Activated naive CD8-positive, alpha-beta T cell treated with anti-CD3 and anti-CD28 coated beads, Interleukin-2, amount 10 ng/mL, durations not matched to agents 7 days and 5 days (primary cell): Measurements from ENCODE around the gene ANKRD44. TPM values are rescaled to one million over a fixed set of nuclear protein-coding genes. Genes with fewer than 3 reads are reported as not detected.
A peak's percentile ranks its signal among the peaks of the same experiment; 100 is the strongest.

ENCODE experiments used
- ATAC-seq: fragments of 150-1000 bp; cut with Tn5 transposase; one replicate; pipeline ENCODE4 v1.10.0; 2021; ENCODE audit warnings: low read depth, moderate library complexity
- POLR2A ChIA-PET: fragments of 350-600 bp; sonication (Branson Sonifier 250); formaldehyde crosslinking; loops from one replicate; lab custom pipeline; 2021; ENCODE audit warnings: antibody characterized with exemption; lab: Charles Lee
- DNase-seq: peaks from one replicate; pipeline ENCODE4 v3.0.0; 2021
- H3K27ac Mint-ChIP-seq: one replicate; pipeline ENCODE4 v1.8.0; 2022; ENCODE audit warnings: mild to moderate bottlenecking, mixed read lengths
- H3K27me3 Mint-ChIP-seq: one replicate; pipeline ENCODE4 v1.8.0; 2022; ENCODE audit warnings: mild to moderate bottlenecking, moderate library complexity, mixed read lengths
- H3K36me3 Mint-ChIP-seq: one replicate; pipeline ENCODE4 v1.8.0; 2021; ENCODE audit warnings: mild to moderate bottlenecking, mixed read lengths
- H3K4me1 Mint-ChIP-seq: one replicate; pipeline ENCODE4 v1.8.0; 2021; ENCODE audit warnings: mixed read lengths
- H3K4me3 Mint-ChIP-seq: one replicate; pipeline ENCODE4 v1.8.0; 2022; ENCODE audit warnings: mild to moderate bottlenecking, moderate library complexity, mixed read lengths
- H3K9me3 Mint-ChIP-seq: one replicate; pipeline ENCODE4 v1.8.0; 2021; ENCODE audit warnings: mixed read lengths
- total RNA-seq, 2 experiments: library from RNA; stranded (reverse); gene quantifications; one replicate each; pipeline ENCODE4 v1.2.3, GENCODE V29; 2021

Gene ANKRD44
- total RNA-seq, 2 experiments from 2014 or later = 240 to 243 TPM

GRCh38 chr2:197339496-197340220, 29.1 kb upstream of the ANKRD44 start:
- POLR2A ChIA-PET = no interaction called here
- no peak for ATAC-seq
- Mint-ChIP-seq H3K36me3 (no peaks in the 10 kb centered on the region), H3K27me3 (no peaks in the 10 kb centered on the region), H3K9me3 (no peaks in the 10 kb centered on the region), H3K4me1 (peaks cover 9% of the 10 kb centered on the region), H3K27ac (no peak overlapping the region), H3K4me3 (no peak overlapping the region)
- no peak for DNase-seq

- Mint-ChIP-seq H3K4me3 (no peak overlapping the region), H3K27ac (no peak overlapping the region), H3K36me3 (no peaks in the 10 kb centered on the region), H3K27me3 (no peaks in the 10 kb centered on the region), H3K4me1 (peaks cover 11% of the 10 kb centered on the region), H3K9me3 (no peaks in the 10 kb centered on the region)
- POLR2A ChIA-PET = interaction anchor here (0.7 kb wide), 1 partner anchor 277 kb away, joined by 3 read pairs; no protein-coding TSS in a partner anchor
- ATAC-seq (no peak), DNase-seq (no peak)
These were observed 28.4 kb upstream of the ANKRD44 start for GRCh38 chr2:197339016-197339415.

GRCh38 chr2:197332641-197333040, 22.1 kb upstream of the ANKRD44 start:
- peaks cover 9% of the 10 kb centered on the region for H3K9me3 Mint-ChIP-seq
- ATAC-seq = no peak
- no peak overlapping the region for H3K27ac Mint-ChIP-seq

GRCh38 chr2:197328461-197328860, 17.9 kb upstream of the ANKRD44 start:
- no peak for DNase-seq
- peaks cover 36% of the 10 kb centered on the region for H3K4me1 Mint-ChIP-seq
- H3K27me3 Mint-ChIP-seq = no peaks in the 10 kb centered on the region
- H3K4me3 Mint-ChIP-seq = peak overlapping the region; percentile 62
- peak overlapping the region; percentile 85 for H3K27ac Mint-ChIP-seq
- peaks cover 9% of the 10 kb centered on the region for H3K9me3 Mint-ChIP-seq
- peaks cover 7% of the 10 kb centered on the region for H3K36me3 Mint-ChIP-seq
- peak; percentile 64 for ATAC-seq
- POLR2A ChIA-PET = interaction anchor here (0.5 to 3.5 kb wide), 8 partner anchors 11 to 1157 kb away, joined by 3 to 26 read pairs (median 4); partner anchors contain the start of genes ANKRD44 and STK17B

More at GRCh38 chr2:197332641-197333040, 22.1 kb upstream of the ANKRD44 start:
- DNase-seq = no peak
- Mint-ChIP-seq H3K4me1 (peaks cover 13% of the 10 kb centered on the region), H3K27me3 (no peaks in the 10 kb centered on the region), H3K36me3 (peaks cover 7% of the 10 kb centered on the region), H3K4me3 (no peak overlapping the region)
- POLR2A ChIA-PET = no interaction called here

GRCh38 chr2:197327472-197328098, 17.0 kb upstream of the ANKRD44 start:
- H3K36me3 Mint-ChIP-seq = peaks cover 9% of the 10 kb centered on the region
- no peak for DNase-seq
- POLR2A ChIA-PET = interaction anchor here (0.5 to 3.5 kb wide), 4 partner anchors 10 to 1156 kb away, joined by 3 to 26 read pairs (median 4); partner anchors contain the start of genes ANKRD44 and STK17B

GRCh38 chr2:197327073-197327471, 16.5 kb upstream of the ANKRD44 start:
- H3K4me1 Mint-ChIP-seq = peaks cover 46% of the 10 kb centered on the region
- H3K9me3 Mint-ChIP-seq = peaks cover 9% of the 10 kb centered on the region
- H3K27me3 Mint-ChIP-seq = no peaks in the 10 kb centered on the region
- no peak for DNase-seq
- H3K27ac Mint-ChIP-seq = peak overlapping the region; percentile 85
- ATAC-seq = no peak
- peak overlapping the region; percentile 62 for H3K4me3 Mint-ChIP-seq
- H3K36me3 Mint-ChIP-seq = peaks cover 9% of the 10 kb centered on the region
- POLR2A ChIA-PET = interaction anchor here (3.5 kb wide), 1 partner anchor 18 kb away, joined by 26 read pairs; the partner anchor contains the start of gene ANKRD44

More at GRCh38 chr2:197327472-197328098, 17.0 kb upstream of the ANKRD44 start:
- peak overlapping the region; percentile 62 for H3K4me3 Mint-ChIP-seq
- H3K9me3 Mint-ChIP-seq = peaks cover 9% of the 10 kb centered on the region
- H3K27me3 Mint-ChIP-seq = no peaks in the 10 kb centered on the region
- ATAC-seq = no peak
- H3K4me1 Mint-ChIP-seq = peaks cover 45% of the 10 kb centered on the region
- H3K27ac Mint-ChIP-seq = peak overlapping the region; percentile 85

GRCh38 chr2:197324801-197325200, 14.2 kb upstream of the ANKRD44 start:
- Mint-ChIP-seq H3K27me3 (no peaks in the 10 kb centered on the region), H3K9me3 (no peaks in the 10 kb centered on the region), H3K4me3 (peak overlapping the region; percentile 73), H3K4me1 (peaks cover 47% of the 10 kb centered on the region), H3K27ac (peak overlapping the region; percentile 93), H3K36me3 (peaks cover 3% of the 10 kb centered on the region)
- ATAC-seq = no peak
- POLR2A ChIA-PET = no interaction called here
- no peak for DNase-seq

GRCh38 chr2:197322724-197323720, 12.4 kb upstream of the ANKRD44 start:
- Mint-ChIP-seq H3K4me3 (peak overlapping the region; percentile 74), H3K27me3 (no peaks in the 10 kb centered on the region), H3K9me3 (no peaks in the 10 kb centered on the region), H3K4me1 (peaks cover 40% of the 10 kb centered on the region), H3K36me3 (peaks cover 2% of the 10 kb centered on the region), H3K27ac (peak overlapping the region; percentile 89)
- ATAC-seq (peak; percentile 78), DNase-seq (peak; percentile 47)
- POLR2A ChIA-PET = interaction anchor here (1.0 to 3.0 kb wide), 3 partner anchors 13 to 117 kb away, joined by 3 to 16 read pairs (median 3); partner anchors contain the start of gene ANKRD44

GRCh38 chr2:197322143-197322542, 11.6 kb upstream of the ANKRD44 start:
- Mint-ChIP-seq H3K4me1 (peaks cover 31% of the 10 kb centered on the region), H3K27ac (no peak overlapping the region), H3K9me3 (no peaks in the 10 kb centered on the region), H3K27me3 (no peaks in the 10 kb centered on the region), H3K4me3 (no peak overlapping the region), H3K36me3 (peaks cover 2% of the 10 kb centered on the region)
- POLR2A ChIA-PET = interaction anchor here (1.2 to 3.0 kb wide), 2 partner anchors 12 to 116 kb away, joined by 3 to 16 read pairs; partner anchors contain the start of gene ANKRD44
- ATAC-seq = no peak
- DNase-seq = no peak

GRCh38 chr2:197315371-197315770, 4.8 kb upstream of the ANKRD44 start:
- Mint-ChIP-seq H3K27me3 (no peaks in the 10 kb centered on the region), H3K4me3 (no peak overlapping the region), H3K9me3 (no peaks in the 10 kb centered on the region), H3K4me1 (peaks cover 28% of the 10 kb centered on the region), H3K36me3 (peaks cover 2% of the 10 kb centered on the region), H3K27ac (no peak overlapping the region)
- POLR2A ChIA-PET = no interaction called here
- DNase-seq = no peak
- no peak for ATAC-seq

- Mint-ChIP-seq H3K27ac (peak overlapping the region; percentile 86), H3K4me1 (peaks cover 44% of the 10 kb centered on the region), H3K4me3 (peak overlapping the region; percentile 86), H3K36me3 (peaks cover 17% of the 10 kb centered on the region), H3K27me3 (no peaks in the 10 kb centered on the region), H3K9me3 (no peaks in the 10 kb centered on the region)
- no peak for DNase-seq
- POLR2A ChIA-PET = interaction anchor here (1.1 to 7.8 kb wide), 4 partner anchors 10 to 118 kb away, joined by 7 to 75 read pairs (median 13); no protein-coding TSS in a partner anchor
- no peak for ATAC-seq
These were observed 1.6 kb upstream of the ANKRD44 start for GRCh38 chr2:197312186-197312585.

GRCh38 chr2:197311421-197312033, 947 bp upstream of the ANKRD44 start:
- peak overlapping the region; percentile 86 for H3K4me3 Mint-ChIP-seq
- H3K36me3 Mint-ChIP-seq = peaks cover 16% of the 10 kb centered on the region
- DNase-seq (no peak), ATAC-seq (no peak)
- no peaks in the 10 kb centered on the region for H3K27me3 Mint-ChIP-seq
- POLR2A ChIA-PET = interaction anchor here (0.7 to 7.8 kb wide), 11 partner anchors 11 to 512 kb away, joined by 3 to 75 read pairs (median 5); partner anchors contain the start of gene GTF3C3
- peaks cover 48% of the 10 kb centered on the region for H3K4me1 Mint-ChIP-seq
- H3K9me3 Mint-ChIP-seq = no peaks in the 10 kb centered on the region
- H3K27ac Mint-ChIP-seq = peak overlapping the region; percentile 86
